CD4-positive, alpha-beta T cell (primary cell): Measurements from ENCODE around the gene WRAP53. TPM values are rescaled to one million over a fixed set of nuclear protein-coding genes. Genes with fewer than 3 reads are reported as not detected.

Experiments
- ATAC-seq: fragments of 200-7000 bp; cut with Tn5 transposase; one replicate; pipeline ENCODE4 v1.10.0; 2022; ENCODE audit warnings: mild to moderate bottlenecking; ENCODE audit not compliant: poor library complexity
- CTCF ChIA-PET: fragments of 350-600 bp; sonication (Branson Sonifier 250); formaldehyde crosslinking; loops from one replicate; lab custom pipeline; 2021; ENCODE audit warnings: antibody characterized with exemption, inconsistent platforms; lab: Charles Lee
- POLR2A ChIA-PET: fragments of 350-600 bp; sonication (Branson Sonifier 250); formaldehyde crosslinking; loops from one replicate; lab custom pipeline; 2021; ENCODE audit warnings: antibody characterized with exemption, inconsistent platforms; lab: Charles Lee
- DNase-seq, 14 experiments: peaks; one replicate each; pipeline ENCODE4 v3.0.0-alpha.2; 2013 to 2020; ENCODE audit warnings: mixed read lengths in 2 of 14
- H3K27ac ChIP-seq, 2 donors: one replicate each; pipeline versions ENCODE4 v1.5.1 to v1.7.0; 2013; ENCODE audit warnings: low read length in 2 of 2, low read depth in 1 of 2, mild to moderate bottlenecking in 1 of 2
- H3K27me3 ChIP-seq, 2 experiments: 1 replicate in 1 of 2; 2 replicates in 1 of 2; pipeline versions ENCODE4 v1.6.1 to v1.7.0; 2013; ENCODE audit warnings: low read length in 2 of 2, control low read depth in 1 of 2, mild to moderate bottlenecking in 1 of 2, moderate library complexity in 1 of 2; ENCODE audit not compliant: insufficient read depth in 2 of 2, control insufficient read depth in 1 of 2
- H3K36me3 ChIP-seq: one replicate; pipeline ENCODE4 v1.6.1; 2013; ENCODE audit warnings: low read length, control low read depth; ENCODE audit not compliant: insufficient read depth
- H3K4me1 ChIP-seq: one replicate; pipeline ENCODE4 v1.6.1; 2013; ENCODE audit warnings: low read length, control low read depth; ENCODE audit not compliant: insufficient read depth
- H3K4me3 ChIP-seq: one replicate; pipeline ENCODE4 v1.5.1; 2013; ENCODE audit warnings: mild to moderate bottlenecking, low read length, moderate library complexity
- H3K9me3 ChIP-seq, 2 experiments: 1 replicate in 1 of 2; 2 replicates in 1 of 2; pipeline versions ENCODE4 v1.6.1 to v1.7.0; 2013; ENCODE audit warnings: low read length in 2 of 2, mild to moderate bottlenecking in 2 of 2, control low read depth in 1 of 2, moderate library complexity in 1 of 2; ENCODE audit not compliant: control insufficient read depth in 1 of 2, insufficient read depth in 1 of 2
- H3K27ac Mint-ChIP-seq: one replicate; pipeline ENCODE4 v1.8.0; 2020; ENCODE audit warnings: mixed read lengths
- H3K27me3 Mint-ChIP-seq: one replicate; pipeline ENCODE4 v1.8.0; 2021; ENCODE audit warnings: mixed read lengths
- H3K36me3 Mint-ChIP-seq: one replicate; pipeline ENCODE4 v1.8.0; 2021; ENCODE audit warnings: low read depth, mixed read lengths
- H3K4me1 Mint-ChIP-seq: one replicate; pipeline ENCODE4 v1.8.0; 2021; ENCODE audit warnings: low read depth, mixed read lengths
- H3K4me3 Mint-ChIP-seq: one replicate; pipeline ENCODE4 v1.8.0; 2020; ENCODE audit warnings: mild to moderate bottlenecking, mixed read lengths
- H3K9me3 Mint-ChIP-seq: one replicate; pipeline ENCODE4 v1.8.0; 2020; ENCODE audit warnings: mixed read lengths
- CTCF ChIP-seq: fragments of 200-600 bp; IDR thresholded peaks from one replicate; pipeline ENCODE4 v1.8.0; 2022; ENCODE audit warnings: antibody characterized with exemption, mild to moderate bottlenecking
- intact Hi-C, 2 experiments: fragments of 100-400 bp; cut with DNase I in 1 of 2; cut with micrococcal nuclease in 1 of 2; formaldehyde crosslinking; loops; one replicate each; pipeline versions ENCODE4 v1.15.1 to v1.9.0; 2023 to 2025; cut with DNase I, micrococcal nuclease
- total RNA-seq, 174 experiments: library from RNA in 2 of 174; stranded (reverse) in 2 of 174; gene quantifications; one replicate each; pipeline ENCODE4 v1.2.3 and lab custom pipeline; 2021 to 2026

WRAP53 gene
- total RNA-seq, 2 experiments from 2014 or later: 3.9 to 4.0 TPM

GRCh38 chr17:7700510-7700909 lies 12.2 kb downstream of the WRAP53 start:
- no peaks in the 10 kb centered on the region for H3K9me3 Mint-ChIP-seq
- H3K4me1 Mint-ChIP-seq: peaks cover 8% of the 10 kb centered on the region
- CTCF ChIA-PET: no interaction called here
- Histone ChIP-seq H3K27ac (no peak overlapping the region), H3K9me3 (peaks cover 0 to 17% of the 10 kb centered on the region in 2 experiments), H3K4me1 (peaks cover 16% of the 10 kb centered on the region), H3K27me3 (peaks cover 30 to 31% of the 10 kb centered on the region in 2 experiments), H3K4me3 (no peak overlapping the region), H3K36me3 (peaks cover 22% of the 10 kb centered on the region)
- POLR2A ChIA-PET: no interaction called here
- no peak for ATAC-seq
- peaks cover 49% of the 10 kb centered on the region for H3K36me3 Mint-ChIP-seq
- H3K27me3 Mint-ChIP-seq: peaks cover 32% of the 10 kb centered on the region
- no peak for DNase-seq
- H3K27ac Mint-ChIP-seq: no peak overlapping the region
- intact Hi-C loops: no loop called here
- TF ChIP-seq CTCF: no peak
- no peak overlapping the region for H3K4me3 Mint-ChIP-seq

- no peak overlapping the region for H3K4me3 ChIP-seq
- TF ChIP-seq CTCF: no peak
- POLR2A ChIA-PET: interaction anchor here (0.8 kb wide), 1 partner anchor 14 kb away, joined by 3 read pairs; the partner anchor contains the start of genes TP53 and WRAP53
- peaks cover 42% of the 10 kb centered on the region in 2 experiments for H3K27me3 ChIP-seq
- no peak overlapping the region for H3K4me3 Mint-ChIP-seq
- intact Hi-C loops: no loop called here
- H3K36me3 ChIP-seq: peaks cover 22% of the 10 kb centered on the region
- no peak overlapping the region for H3K27ac ChIP-seq
- H3K9me3 ChIP-seq: peaks cover 0 to 17% of the 10 kb centered on the region in 2 experiments
- peaks cover 43% of the 10 kb centered on the region for H3K27me3 Mint-ChIP-seq
- peaks cover 14% of the 10 kb centered on the region for H3K4me1 Mint-ChIP-seq
- H3K27ac Mint-ChIP-seq: no peak overlapping the region
- no peak for DNase-seq
- H3K4me1 ChIP-seq: peaks cover 20% of the 10 kb centered on the region
- no peaks in the 10 kb centered on the region for H3K9me3 Mint-ChIP-seq
- no peak for ATAC-seq
- CTCF ChIA-PET: no interaction called here
- H3K36me3 Mint-ChIP-seq: peaks cover 42% of the 10 kb centered on the region
These were observed 13.4 kb downstream of the WRAP53 start for GRCh38 chr17:7701681-7702080.

GRCh38 chr17:7702776-7703175 lies 14.5 kb downstream of the WRAP53 start:
- H3K27me3 Mint-ChIP-seq: peaks cover 54% of the 10 kb centered on the region
- no peaks in the 10 kb centered on the region for H3K9me3 Mint-ChIP-seq
- CTCF ChIA-PET: no interaction called here
- ATAC-seq (no peak), DNase-seq (no peak)
- Histone ChIP-seq H3K9me3 (peaks cover 0 to 17% of the 10 kb centered on the region in 2 experiments), H3K4me1 (peaks cover 20% of the 10 kb centered on the region), H3K4me3 (no peak overlapping the region), H3K27ac (no peak overlapping the region), H3K27me3 (peaks cover 46 to 53% of the 10 kb centered on the region in 2 experiments), H3K36me3 (peaks cover 22% of the 10 kb centered on the region)
- intact Hi-C loops: no loop called here
- no peak overlapping the region for H3K27ac Mint-ChIP-seq
- TF ChIP-seq CTCF: no peak
- H3K4me3 Mint-ChIP-seq: no peak overlapping the region
- peaks cover 14% of the 10 kb centered on the region for H3K4me1 Mint-ChIP-seq
- POLR2A ChIA-PET: interaction anchor here (0.8 kb wide), 1 partner anchor 15 kb away, joined by 3 read pairs; the partner anchor contains the start of genes TP53 and WRAP53
- peaks cover 40% of the 10 kb centered on the region for H3K36me3 Mint-ChIP-seq
